Kidney (tissue), 14 donors: ENCODE data around the gene AHSP. TPM values are rescaled to one million over a fixed set of nuclear protein-coding genes. Genes with fewer than 3 reads are reported as not detected.

Experiments
- DNase-seq, 5 donors: peaks; one replicate each; pipeline ENCODE4 v3.0.0-alpha.2; 2013 to 2020
- FAIRE-seq: peaks from 2 replicates; lab custom pipeline; 2012; peaks lifted over from hg19 to GRCh38; lab: Jason Lieb, UNC
- H3K27ac ChIP-seq, 2 donors: one replicate each; pipeline ENCODE4 v1.7.0; 2013; ENCODE audit warnings: low read depth in 2 of 2, low read length in 2 of 2, inconsistent platforms in 1 of 2
- H3K27me3 ChIP-seq: one replicate; pipeline ENCODE4 v1.7.1; 2013; ENCODE audit warnings: low read length, inconsistent platforms; ENCODE audit not compliant: control insufficient read depth, insufficient read depth
- H3K36me3 ChIP-seq, 3 donors: one replicate each; pipeline versions ENCODE4 v1.7.0 to v1.7.1; 2013; ENCODE audit warnings: low read length in 3 of 3, control low read depth in 1 of 3, inconsistent platforms in 1 of 3; ENCODE audit not compliant: insufficient read depth in 3 of 3, control insufficient read depth in 2 of 3
- H3K4me1 ChIP-seq, 3 donors: one replicate each; pipeline versions ENCODE4 v1.7.0 to v1.7.1; 2013; ENCODE audit warnings: low read length in 3 of 3, inconsistent platforms in 1 of 3, low read depth in 1 of 3; ENCODE audit not compliant: control insufficient read depth in 2 of 3, insufficient read depth in 2 of 3
- H3K4me3 ChIP-seq, 3 donors: one replicate each; pipeline versions ENCODE4 v1.7.0 to v1.8.1; 2013; ENCODE audit warnings: low read length in 3 of 3, control low read depth in 1 of 3, inconsistent platforms in 1 of 3
- H3K9ac ChIP-seq, 3 donors: one replicate each; pipeline versions ENCODE4 v1.7.0 to v1.7.1; 2013; ENCODE audit warnings: low read length in 3 of 3, control low read depth in 1 of 3, inconsistent platforms in 1 of 3
- H3K9me3 ChIP-seq, 3 donors: one replicate each; pipeline versions ENCODE4 v1.7.0 to v1.7.1; 2013; ENCODE audit warnings: low read length in 3 of 3, control low read depth in 1 of 3, inconsistent platforms in 1 of 3; ENCODE audit not compliant: control insufficient read depth in 2 of 3, insufficient read depth in 1 of 3
- intact Hi-C: fragments of 100-400 bp; cut with DNase I; formaldehyde crosslinking; loops from one replicate; pipeline ENCODE4 v1.11.1; 2022
- polyA plus RNA-seq: library from polyadenylated mRNA; stranded (reverse); fragments of 350-450 nt; fragmentation: Illumina TruSeq; extraction: RNeasy Lipid Tissue Mini Kit (QIAGEN cat#74804); gene quantifications from one replicate; pipeline ENCODE4 v1.2.3, GENCODE V29; 2014; ENCODE audit warnings: low read depth, low replicate concordance; ENCODE audit not compliant: insufficient read depth
- total RNA-seq: library from RNA; stranded (reverse); fragmentation: NEBNext Ultra II Directional; extraction: Animal tissue kit (Norgen Biotek cat#: 25700); gene quantifications from one replicate; pipeline ENCODE4 v1.2.1, GENCODE V29; 2021
- TF ChIP-seq, protein P1 (sequence below): IDR thresholded peaks from 3 replicates; pipeline ENCODE4 v1.5.1; 2012; ENCODE audit warnings: mild to moderate bottlenecking, moderate library complexity, borderline replicate concordance; ENCODE audit not compliant: insufficient read depth; ENCODE audit errors: extremely low read depth
- donor health status: control.
- donor health status: control.
- donor health status: control.
- donor health status: control.
- donor health status: control.
- donor health status: DM: yes; HTN: yes; CAD: no.
- donor health status: Normal renal cell carcinoma (clear cell type).

Gene AHSP
- total and polyA plus RNA-seq, 2 donors from 2014 or later = not detected

GRCh38 chr16:31507929-31508705 is 19.6 kb upstream of the AHSP start, which contains the start of gene RUSF1:
Gene RUSF1 (minus strand): TSS chr16:31508391. CDS start chr16:31508373, 18 bp downstream.
- peak within 1 kb of the TSS; percentile 86 to 95 (median 95) for H3K9ac ChIP-seq
- H3K36me3 ChIP-seq = peaks cover 0 to 4% (median 3%) of the 10 kb centered on the region in 3 donors
- H3K27ac ChIP-seq = peak within 1 kb of the TSS; percentile 92 to 94
- TF ChIP-seq, protein P1, sequence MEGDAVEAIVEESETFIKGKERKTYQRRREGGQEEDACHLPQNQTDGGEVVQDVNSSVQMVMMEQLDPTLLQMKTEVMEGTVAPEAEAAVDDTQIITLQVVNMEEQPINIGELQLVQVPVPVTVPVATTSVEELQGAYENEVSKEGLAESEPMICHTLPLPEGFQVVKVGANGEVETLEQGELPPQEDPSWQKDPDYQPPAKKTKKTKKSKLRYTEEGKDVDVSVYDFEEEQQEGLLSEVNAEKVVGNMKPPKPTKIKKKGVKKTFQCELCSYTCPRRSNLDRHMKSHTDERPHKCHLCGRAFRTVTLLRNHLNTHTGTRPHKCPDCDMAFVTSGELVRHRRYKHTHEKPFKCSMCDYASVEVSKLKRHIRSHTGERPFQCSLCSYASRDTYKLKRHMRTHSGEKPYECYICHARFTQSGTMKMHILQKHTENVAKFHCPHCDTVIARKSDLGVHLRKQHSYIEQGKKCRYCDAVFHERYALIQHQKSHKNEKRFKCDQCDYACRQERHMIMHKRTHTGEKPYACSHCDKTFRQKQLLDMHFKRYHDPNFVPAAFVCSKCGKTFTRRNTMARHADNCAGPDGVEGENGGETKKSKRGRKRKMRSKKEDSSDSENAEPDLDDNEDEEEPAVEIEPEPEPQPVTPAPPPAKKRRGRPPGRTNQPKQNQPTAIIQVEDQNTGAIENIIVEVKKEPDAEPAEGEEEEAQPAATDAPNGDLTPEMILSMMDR = no peak
- no peaks in the 10 kb centered on the region for H3K9me3 ChIP-seq
- FAIRE-seq = no peak
- peak; percentile 92 to 97 (median 96) for DNase-seq
- intact Hi-C loops = no loop called here
- H3K4me1 ChIP-seq = peaks cover 0 to 13% (median 6%) of the 10 kb centered on the region in 3 donors
- H3K27me3 ChIP-seq = no peaks in the 10 kb centered on the region
- H3K4me3 ChIP-seq = peak within 1 kb of the TSS; percentile 89 to 98 (median 93)

GRCh38 chr16:31508706-31509195 is 18.9 kb upstream of the AHSP start:
- peak overlapping the region; percentile 86 to 95 (median 95) for H3K9ac ChIP-seq
- H3K27ac ChIP-seq = peak overlapping the region; percentile 92 to 94
- TF ChIP-seq, protein P1 = no peak
- H3K27me3 ChIP-seq = no peaks in the 10 kb centered on the region
- peaks cover 0 to 13% (median 6%) of the 10 kb centered on the region in 3 donors for H3K4me1 ChIP-seq
- DNase-seq = peak in 2 of 5 donors; percentile 22 to 74
- H3K36me3 ChIP-seq = peaks cover 0 to 4% (median 3%) of the 10 kb centered on the region in 3 donors
- peak overlapping the region; percentile 89 to 98 (median 93) for H3K4me3 ChIP-seq
- intact Hi-C loops = no loop called here
- FAIRE-seq = no peak
- H3K9me3 ChIP-seq = no peaks in the 10 kb centered on the region

DNA sequence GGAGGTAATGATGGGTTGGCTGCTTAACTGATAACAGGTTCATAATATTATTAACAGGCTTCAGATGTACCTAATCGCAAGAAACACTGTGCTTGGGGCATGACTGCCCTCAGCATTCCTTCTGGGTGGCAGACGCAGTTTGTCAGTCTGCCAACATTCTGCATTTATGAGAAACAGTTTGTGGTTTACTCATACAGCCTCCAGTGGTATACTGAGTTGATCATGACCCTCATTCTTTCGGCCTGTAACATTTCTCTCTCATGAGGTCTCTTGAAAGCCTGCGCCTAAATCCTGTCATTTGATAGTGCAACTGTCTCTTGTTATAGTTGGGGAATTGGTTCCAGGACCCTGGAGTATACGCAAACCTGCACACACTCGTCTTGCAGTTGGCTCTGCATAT is 14.6 kb upstream of the AHSP start:
- TF ChIP-seq, protein P1 = no peak
- no peak overlapping the region for H3K4me3 ChIP-seq
- H3K9ac ChIP-seq = no peak overlapping the region
- DNase-seq = no peak
- no peaks in the 10 kb centered on the region for H3K36me3 ChIP-seq
- intact Hi-C loops = no loop called here
- H3K27ac ChIP-seq = no peak overlapping the region
- no peaks in the 10 kb centered on the region for H3K27me3 ChIP-seq
- no peaks in the 10 kb centered on the region for H3K9me3 ChIP-seq
- H3K4me1 ChIP-seq = peaks cover 0 to 4% (median 0%) of the 10 kb centered on the region in 3 donors
- FAIRE-seq = no peak
